Pons (tissue), 1 donor: ENCODE results near the gene RAPGEF4.

Experiments used
- DNase-seq: peaks from one replicate; pipeline ENCODE4 v3.0.0-alpha.2; 2016; ENCODE audit warnings: low spot score

RAPGEF4 gene

GRCh38 chr2:172826522-172826921, 90.9 kb downstream of the RAPGEF4 start:
- no peak for DNase-seq

- DNase-seq = no peak
These were observed 93.6 kb downstream of the RAPGEF4 start for GRCh38 chr2:172829229-172829628.

GRCh38 chr2:172830482-172830881, 94.8 kb downstream of the RAPGEF4 start:
- no peak for DNase-seq

GRCh38 chr2:172833898-172834297, 98.3 kb downstream of the RAPGEF4 start:
- DNase-seq = no peak

- DNase-seq = no peak
These were observed 99.2 kb downstream of the RAPGEF4 start for GRCh38 chr2:172834881-172835280.

GRCh38 chr2:172836347-172836821, 100.7 kb downstream of the RAPGEF4 start:
- DNase-seq = no peak

- no peak for DNase-seq
These were observed 101.2 kb downstream of the RAPGEF4 start for GRCh38 chr2:172836827-172837226.

GRCh38 chr2:172839446-172839845, 103.8 kb downstream of the RAPGEF4 start:
- no peak for DNase-seq

GRCh38 chr2:172842511-172843265, 107.0 kb downstream of the RAPGEF4 start:
- no peak for DNase-seq

- DNase-seq = no peak
These were observed 107.6 kb downstream of the RAPGEF4 start for GRCh38 chr2:172843266-172843582.

- DNase-seq = no peak
These were observed 108.5 kb downstream of the RAPGEF4 start for GRCh38 chr2:172843902-172844715.

GRCh38 chr2:172845028-172845630, 109.5 kb downstream of the RAPGEF4 start:
- DNase-seq = no peak

- DNase-seq = no peak
These were observed 110.9 kb downstream of the RAPGEF4 start for GRCh38 chr2:172846551-172846950.

GRCh38 chr2:172847188-172847587, 111.5 kb downstream of the RAPGEF4 start:
- DNase-seq = no peak

GRCh38 chr2:172848519-172848918, 112.9 kb downstream of the RAPGEF4 start:
- DNase-seq = no peak

GRCh38 chr2:172849519-172850217, 114.0 kb downstream of the RAPGEF4 start:
- no peak for DNase-seq

- DNase-seq = no peak
These were observed 119.9 kb downstream of the RAPGEF4 start for GRCh38 chr2:172855588-172855987.

GRCh38 chr2:172856606-172857005, 121.0 kb downstream of the RAPGEF4 start:
- no peak for DNase-seq

- DNase-seq = no peak
These were observed 122.8 kb downstream of the RAPGEF4 start for GRCh38 chr2:172858473-172858745.

GRCh38 chr2:172859581-172860335, 124.1 kb downstream of the RAPGEF4 start:
- DNase-seq = peak; percentile 86

- DNase-seq = no peak
These were observed 124.7 kb downstream of the RAPGEF4 start for GRCh38 chr2:172860336-172860707.

GRCh38 chr2:172861098-172861497, 125.5 kb downstream of the RAPGEF4 start:
- DNase-seq = peak; percentile 26
